ENCODE results near the gene PPP6R3. TPM values are rescaled to one million over a fixed set of nuclear protein-coding genes. Genes with fewer than 3 reads are reported as not detected.
A peak's percentile ranks its signal among the peaks of the same experiment; 100 is the strongest.

Gene PPP6R3
- total RNA-seq, 2 experiments from 2014 or later, result 108 to 110 TPM

GRCh38 chr11:68589547-68590216 is 129.1 kb downstream of the PPP6R3 start:
- Mint-ChIP-seq H3K27me3 (no peaks in the 10 kb centered on the region), H3K4me3 (no peak overlapping the region), H3K9me3 (no peaks in the 10 kb centered on the region), H3K27ac (no peak overlapping the region), H3K36me3 (peaks cover 50% of the 10 kb centered on the region), H3K4me1 (ENCODE audit: low read depth) (peaks cover 6% of the 10 kb centered on the region)
- DNase-seq, result no peak
- POLR2A ChIA-PET, result no interaction called here
- intact Hi-C loops (cut with micrococcal nuclease), result loop anchor here (10.0 kb wide), 1 partner anchor 125 kb away; the partner anchor contains the start of gene PPP6R3
- CTCF ChIA-PET, result no interaction called here

GRCh38 chr11:68591719-68592118 is 131.2 kb downstream of the PPP6R3 start:
- CTCF ChIA-PET, result interaction anchor here (1.2 kb wide), 1 partner anchor 8 kb away, joined by 5 read pairs; no protein-coding TSS in a partner anchor

GRCh38 chr11:68593441-68593840 is 132.9 kb downstream of the PPP6R3 start:
- CTCF ChIA-PET, result no interaction called here
- no peak for DNase-seq
- POLR2A ChIA-PET, result interaction anchor here (1.2 kb wide), 1 partner anchor 12 kb away, joined by 3 read pairs; no protein-coding TSS in a partner anchor
- H3K36me3 Mint-ChIP-seq, result peaks cover 66% of the 10 kb centered on the region
- H3K27me3 Mint-ChIP-seq, result no peaks in the 10 kb centered on the region
- H3K4me1 Mint-ChIP-seq (ENCODE audit: low read depth), result peaks cover 5% of the 10 kb centered on the region
- no peak overlapping the region for H3K4me3 Mint-ChIP-seq
- no peak overlapping the region for H3K27ac Mint-ChIP-seq
- intact Hi-C loops (cut with micrococcal nuclease), result no loop called here
- no peaks in the 10 kb centered on the region for H3K9me3 Mint-ChIP-seq

More at GRCh38 chr11:68591719-68592118, 131.2 kb downstream of the PPP6R3 start:
- Mint-ChIP-seq H3K36me3 (peaks cover 60% of the 10 kb centered on the region), H3K9me3 (no peaks in the 10 kb centered on the region), H3K27ac (no peak overlapping the region), H3K27me3 (no peaks in the 10 kb centered on the region), H3K4me1 (ENCODE audit: low read depth) (no peaks in the 10 kb centered on the region), H3K4me3 (no peak overlapping the region)
- no peak for DNase-seq
- intact Hi-C loops (cut with micrococcal nuclease), result no loop called here
- POLR2A ChIA-PET, result no interaction called here

- H3K36me3 Mint-ChIP-seq, result peaks cover 73% of the 10 kb centered on the region
- intact Hi-C loops (cut with micrococcal nuclease), result no loop called here
- no peaks in the 10 kb centered on the region for H3K27me3 Mint-ChIP-seq
- no peak overlapping the region for H3K4me3 Mint-ChIP-seq
- CTCF ChIA-PET, result interaction anchor here (1.2 kb wide), 1 partner anchor 10 kb away, joined by 8 read pairs; no protein-coding TSS in a partner anchor
- no peak overlapping the region for H3K27ac Mint-ChIP-seq
- no peaks in the 10 kb centered on the region for H3K9me3 Mint-ChIP-seq
- POLR2A ChIA-PET, result interaction anchor here (1.2 kb wide), 1 partner anchor 11 kb away, joined by 3 read pairs; no protein-coding TSS in a partner anchor
- no peak for DNase-seq
- peaks cover 11% of the 10 kb centered on the region for H3K4me1 Mint-ChIP-seq (ENCODE audit: low read depth)
These were observed 133.6 kb downstream of the PPP6R3 start for GRCh38 chr11:68594123-68594522.

- ChIA-PET CTCF (interaction anchor here (0.9 kb wide), 1 partner anchor 13 kb away, joined by 3 read pairs; no protein-coding TSS in a partner anchor), POLR2A (no interaction called here)
- Mint-ChIP-seq H3K4me3 (no peak overlapping the region), H3K36me3 (peaks cover 74% of the 10 kb centered on the region), H3K27me3 (no peaks in the 10 kb centered on the region), H3K27ac (no peak overlapping the region), H3K9me3 (no peaks in the 10 kb centered on the region), H3K4me1 (ENCODE audit: low read depth) (peaks cover 12% of the 10 kb centered on the region)
- DNase-seq, result no peak
- intact Hi-C loops (cut with micrococcal nuclease), result no loop called here
These were observed 135.7 kb downstream of the PPP6R3 start for GRCh38 chr11:68596231-68596630.

GRCh38 chr11:68598816-68599653 is 138.5 kb downstream of the PPP6R3 start:
- peak; percentile 16 for DNase-seq
- H3K36me3 Mint-ChIP-seq, result peaks cover 82% of the 10 kb centered on the region
- no peak overlapping the region for H3K4me3 Mint-ChIP-seq
- POLR2A ChIA-PET, result no interaction called here
- H3K9me3 Mint-ChIP-seq, result no peaks in the 10 kb centered on the region
- H3K27ac Mint-ChIP-seq, result peak overlapping the region; percentile 49
- H3K27me3 Mint-ChIP-seq, result no peaks in the 10 kb centered on the region
- peaks cover 12% of the 10 kb centered on the region for H3K4me1 Mint-ChIP-seq (ENCODE audit: low read depth)
- intact Hi-C loops (cut with micrococcal nuclease), result no loop called here
- CTCF ChIA-PET, result no interaction called here

- intact Hi-C loops (cut with micrococcal nuclease), result no loop called here
- Mint-ChIP-seq H3K4me3 (no peak overlapping the region), H3K4me1 (ENCODE audit: low read depth) (peaks cover 12% of the 10 kb centered on the region), H3K27me3 (no peaks in the 10 kb centered on the region), H3K9me3 (no peaks in the 10 kb centered on the region), H3K27ac (no peak overlapping the region), H3K36me3 (peaks cover 83% of the 10 kb centered on the region)
- POLR2A ChIA-PET, result no interaction called here
- DNase-seq, result no peak
- CTCF ChIA-PET, result interaction anchor here (1.7 kb wide), 1 partner anchor 17 kb away, joined by 5 read pairs; no protein-coding TSS in a partner anchor
These were observed 140.6 kb downstream of the PPP6R3 start for GRCh38 chr11:68601147-68601546.

GRCh38 chr11:68609761-68610160 is 149.2 kb downstream of the PPP6R3 start:
- no peak overlapping the region for H3K4me3 Mint-ChIP-seq
- no peaks in the 10 kb centered on the region for H3K9me3 Mint-ChIP-seq
- H3K4me1 Mint-ChIP-seq (ENCODE audit: low read depth), result no peaks in the 10 kb centered on the region
- no peak for DNase-seq
- intact Hi-C loops (cut with micrococcal nuclease), result loop anchor here (10.0 kb wide), 1 partner anchor 235 kb away; the partner anchor contains the start of gene CPT1A
- POLR2A ChIA-PET, result no interaction called here
- no peaks in the 10 kb centered on the region for H3K27me3 Mint-ChIP-seq
- no peak overlapping the region for H3K27ac Mint-ChIP-seq
- CTCF ChIA-PET, result interaction anchor here (1.9 kb wide), 1 partner anchor 26 kb away, joined by 5 read pairs; no protein-coding TSS in a partner anchor
- peaks cover 75% of the 10 kb centered on the region for H3K36me3 Mint-ChIP-seq

GRCh38 chr11:68610452-68611116 is 150.0 kb downstream of the PPP6R3 start:
- CTCF ChIA-PET, result interaction anchor here (0.9 to 1.9 kb wide), 2 partner anchors 27 to 233 kb away, joined by 4 to 5 read pairs; no protein-coding TSS in a partner anchor
- Mint-ChIP-seq H3K4me1 (ENCODE audit: low read depth) (no peaks in the 10 kb centered on the region), H3K27me3 (no peaks in the 10 kb centered on the region), H3K27ac (no peak overlapping the region), H3K9me3 (no peaks in the 10 kb centered on the region), H3K36me3 (peaks cover 75% of the 10 kb centered on the region), H3K4me3 (no peak overlapping the region)
- POLR2A ChIA-PET, result no interaction called here
- no peak for DNase-seq
- intact Hi-C loops (cut with micrococcal nuclease), result loop anchor here (10.0 kb wide), 1 partner anchor 234 kb away; the partner anchor contains the start of gene CPT1A

GRCh38 chr11:68615657-68616056 is 155.1 kb downstream of the PPP6R3 start:
- H3K27ac Mint-ChIP-seq, result no peak overlapping the region
- intact Hi-C loops (cut with micrococcal nuclease), result loop anchor here (10.0 kb wide), 1 partner anchor 229 kb away; the partner anchor contains the start of gene CPT1A
- H3K9me3 Mint-ChIP-seq, result peaks cover 2% of the 10 kb centered on the region
- ChIA-PET CTCF (no interaction called here), POLR2A (no interaction called here)
- DNase-seq, result no peak
- no peaks in the 10 kb centered on the region for H3K4me1 Mint-ChIP-seq (ENCODE audit: low read depth)
- H3K27me3 Mint-ChIP-seq, result no peaks in the 10 kb centered on the region
- no peak overlapping the region for H3K4me3 Mint-ChIP-seq
- H3K36me3 Mint-ChIP-seq, result peaks cover 41% of the 10 kb centered on the region

GRCh38 chr11:68617925-68618809 is 157.6 kb downstream of the PPP6R3 start:
- ChIA-PET POLR2A (no interaction called here), CTCF (no interaction called here)
- no peaks in the 10 kb centered on the region for H3K27me3 Mint-ChIP-seq
- intact Hi-C loops (cut with micrococcal nuclease), result loop anchor here (10.0 kb wide), 1 partner anchor 227 kb away; the partner anchor contains the start of gene CPT1A
- DNase-seq, result no peak
- no peak overlapping the region for H3K4me3 Mint-ChIP-seq
- H3K27ac Mint-ChIP-seq, result no peak overlapping the region
- H3K4me1 Mint-ChIP-seq (ENCODE audit: low read depth), result no peaks in the 10 kb centered on the region
- peaks cover 2% of the 10 kb centered on the region for H3K9me3 Mint-ChIP-seq
- peaks cover 21% of the 10 kb centered on the region for H3K36me3 Mint-ChIP-seq
